WTC11 (cell line): Measurements from ENCODE around the gene KISS1R. TPM values are rescaled to one million over a fixed set of nuclear protein-coding genes. Genes with fewer than 3 reads are reported as not detected.

Experiments
- ATAC-seq: fragments of 200-7000 bp; cut with Tn5 transposase; 2 replicates; pipeline ENCODE4 v1.10.0; 2021; ENCODE audit warnings: mild to moderate bottlenecking, moderate library complexity
- Bru-seq: library from RNA; stranded (reverse); fragments of 400-500 nt; gene quantifications from one replicate; lab custom pipeline; 2021; lab: Mats Ljungman, UMichigan
- CTCF ChIA-PET: fragments of 300-600 bp; sonication (Branson Sonifier 250); formaldehyde crosslinking; loops from one replicate; lab custom pipeline; 2021; ENCODE audit warnings: antibody characterized with exemption; lab: Charles Lee
- POLR2A ChIA-PET: fragments of 350-600 bp; sonication (Branson Sonifier 250); formaldehyde crosslinking; loops from one replicate; lab custom pipeline; 2021; ENCODE audit warnings: antibody characterized with exemption; lab: Charles Lee
- DNase-seq: peaks from one replicate; pipeline ENCODE4 v3.0.0; 2021; ENCODE audit warnings: low spot score
- H3K27ac Mint-ChIP-seq: 2 replicates; pipeline ENCODE4 v1.8.0; 2021; ENCODE audit warnings: mixed read lengths
- H3K27me3 Mint-ChIP-seq: 2 replicates; pipeline ENCODE4 v1.8.0; 2021; ENCODE audit warnings: low read depth, mild to moderate bottlenecking, moderate library complexity, mixed read lengths
- H3K36me3 Mint-ChIP-seq: 2 replicates; pipeline ENCODE4 v1.8.0; 2021; ENCODE audit warnings: mixed read lengths
- H3K4me1 Mint-ChIP-seq: 2 replicates; pipeline ENCODE4 v1.8.0; 2022; ENCODE audit warnings: mixed read lengths
- H3K4me3 Mint-ChIP-seq: 2 replicates; pipeline ENCODE4 v1.8.0; 2021; ENCODE audit warnings: mild to moderate bottlenecking, moderate library complexity, mixed read lengths
- H3K9me3 Mint-ChIP-seq: 2 replicates; pipeline ENCODE4 v1.8.0; 2021; ENCODE audit warnings: mixed read lengths
- ATF1 ChIP-seq: sonication (generic); formaldehyde crosslinking; IDR thresholded peaks from 2 replicates; pipeline ENCODE4 v1.8.1; 2023; ENCODE audit warnings: mild to moderate bottlenecking, moderate library complexity, missing genetic modification reagents
- CREB1 ChIP-seq: sonication (generic); formaldehyde crosslinking; IDR thresholded peaks from 2 replicates; pipeline ENCODE4 v1.8.0; 2023; ENCODE audit warnings: mild to moderate bottlenecking, missing genetic modification reagents
- CREM ChIP-seq: sonication (generic); formaldehyde crosslinking; IDR thresholded peaks from 2 replicates; pipeline ENCODE4 v1.8.1; 2022; ENCODE audit warnings: mild to moderate bottlenecking, missing genetic modification reagents, moderate library complexity
- CTCF ChIP-seq: fragments of 200-600 bp; IDR thresholded peaks from 2 replicates; pipeline ENCODE4 v1.8.0; 2022; ENCODE audit warnings: antibody characterized with exemption
- E2F1 ChIP-seq: sonication (generic); formaldehyde crosslinking; IDR thresholded peaks from 2 replicates; pipeline ENCODE4 v1.8.0; 2022; ENCODE audit warnings: mild to moderate bottlenecking, missing genetic modification reagents
- E2F5 ChIP-seq: sonication (generic); formaldehyde crosslinking; IDR thresholded peaks from 2 replicates; pipeline ENCODE4 v1.8.1; 2022; ENCODE audit warnings: mild to moderate bottlenecking, moderate library complexity, missing genetic modification reagents
- EMX1 ChIP-seq: fragments of 250-450 bp; sonication (Bioruptor Pico); IDR thresholded peaks from 2 replicates; pipeline ENCODE4 v1.8.0; 2021; ENCODE audit warnings: mild to moderate bottlenecking
- ETV6 ChIP-seq: sonication (generic); formaldehyde crosslinking; IDR thresholded peaks from 2 replicates; pipeline ENCODE4 v1.8.1; 2022; ENCODE audit warnings: mild to moderate bottlenecking, missing genetic modification reagents
- FOXK1 ChIP-seq: sonication (generic); formaldehyde crosslinking; IDR thresholded peaks from 2 replicates; pipeline ENCODE4 v1.8.0; 2022; ENCODE audit warnings: mild to moderate bottlenecking, moderate library complexity, missing genetic modification reagents
- FOXP1 ChIP-seq: sonication (generic); formaldehyde crosslinking; IDR thresholded peaks from 2 replicates; pipeline ENCODE4 v1.8.0; 2022; ENCODE audit warnings: missing genetic modification reagents, mild to moderate bottlenecking, moderate library complexity, borderline replicate concordance
- FOXP4 ChIP-seq: sonication (generic); formaldehyde crosslinking; IDR thresholded peaks from 2 replicates; pipeline ENCODE4 v1.8.0; 2022; ENCODE audit warnings: mild to moderate bottlenecking, missing genetic modification reagents
- GTF2I ChIP-seq: fragments of 250-450 bp; sonication (Bioruptor Pico); conservative IDR thresholded peaks from 2 replicates; pipeline ENCODE4 v1.4.0; 2021; ENCODE audit warnings: mild to moderate bottlenecking
- HMGXB4 ChIP-seq: sonication (generic); formaldehyde crosslinking; IDR thresholded peaks from 2 replicates; pipeline ENCODE4 v1.8.1; 2023; ENCODE audit warnings: mild to moderate bottlenecking, moderate library complexity, missing genetic modification reagents
- JAZF1 ChIP-seq: fragments of 250-450 bp; sonication (Bioruptor Pico); IDR thresholded peaks from 2 replicates; pipeline ENCODE4 v1.9.0; 2021; ENCODE audit warnings: moderate library complexity, mild to moderate bottlenecking, inconsistent platforms
- KAT7 ChIP-seq: sonication (generic); formaldehyde crosslinking; IDR thresholded peaks from 2 replicates; pipeline ENCODE4 v1.8.1; 2023; ENCODE audit warnings: missing genetic modification reagents, mild to moderate bottlenecking, borderline replicate concordance
- MLX ChIP-seq: sonication (generic); formaldehyde crosslinking; IDR thresholded peaks from 2 replicates; pipeline ENCODE4 v1.8.1; 2023; ENCODE audit warnings: mild to moderate bottlenecking, missing genetic modification reagents, moderate library complexity
- MXD4 ChIP-seq: fragments of 250-450 bp; sonication (Bioruptor Pico); IDR thresholded peaks from 2 replicates; pipeline ENCODE4 v1.8.0; 2021; ENCODE audit warnings: mild to moderate bottlenecking, moderate library complexity, borderline replicate concordance
- MYBL2 ChIP-seq: sonication (generic); formaldehyde crosslinking; IDR thresholded peaks from 2 replicates; pipeline ENCODE4 v1.8.1; 2023; ENCODE audit warnings: mild to moderate bottlenecking, moderate library complexity, missing genetic modification reagents
- NFE2L1 ChIP-seq: sonication (generic); formaldehyde crosslinking; IDR thresholded peaks from 2 replicates; pipeline ENCODE4 v1.8.1; 2023; ENCODE audit warnings: missing genetic modification reagents
- SP1 ChIP-seq: sonication (generic); formaldehyde crosslinking; conservative IDR thresholded peaks from 2 replicates; pipeline ENCODE4 v1.8.1; 2022; ENCODE audit warnings: missing genetic modification reagents
- TCF7 ChIP-seq: sonication (generic); formaldehyde crosslinking; IDR thresholded peaks from 2 replicates; pipeline ENCODE4 v1.8.0; 2022; ENCODE audit warnings: mild to moderate bottlenecking, low read depth, missing genetic modification reagents, moderate library complexity
- TEAD1 ChIP-seq: sonication (generic); formaldehyde crosslinking; IDR thresholded peaks from 2 replicates; pipeline ENCODE4 v1.8.0; 2022; ENCODE audit warnings: mild to moderate bottlenecking, missing genetic modification reagents
- USF2 ChIP-seq: sonication (generic); formaldehyde crosslinking; IDR thresholded peaks from 2 replicates; pipeline ENCODE4 v1.8.1; 2023; ENCODE audit warnings: mild to moderate bottlenecking, missing genetic modification reagents, moderate library complexity
- ZNF121 ChIP-seq: sonication (generic); formaldehyde crosslinking; IDR thresholded peaks from 2 replicates; pipeline ENCODE4 v1.8.0; 2023; ENCODE audit warnings: missing genetic modification reagents
- ZNF232 ChIP-seq: sonication (generic); formaldehyde crosslinking; IDR thresholded peaks from 2 replicates; pipeline ENCODE4 v1.8.0; 2022; ENCODE audit warnings: mild to moderate bottlenecking, missing genetic modification reagents
- ZNF317 ChIP-seq: sonication (generic); formaldehyde crosslinking; IDR thresholded peaks from 2 replicates; pipeline ENCODE4 v1.8.1; 2023; ENCODE audit warnings: low read depth, mild to moderate bottlenecking, moderate library complexity, missing genetic modification reagents, borderline replicate concordance
- ZNF423 ChIP-seq: fragments of 250-450 bp; sonication (Bioruptor Pico); IDR thresholded peaks from 2 replicates; pipeline ENCODE4 v2.1.2; 2022; ENCODE audit warnings: mild to moderate bottlenecking, moderate library complexity
- long read RNA-seq, 3 experiments: library from RNA in 1 of 3; library from capped mRNA in 1 of 3; library from polyadenylated mRNA in 1 of 3; unstranded in 2 of 3; stranded (forward) in 1 of 3; transcript quantifications; one replicate each; pipeline ENCODE4 v2.0.0, GENCODE V29; 2021
- total RNA-seq: library from RNA; stranded (reverse); gene quantifications from 3 replicates; pipeline ENCODE4 v1.2.3, GENCODE V29; 2021

KISS1R gene
- total RNA-seq (2.9 to 4.4 TPM (median 3.6 TPM) in 3 replicates), Bru-seq, nascent RNA (percentile 22 among the genes with signal in this experiment)
- long read RNA-seq, experiment 1, partial matches to known transcripts: 1 of 4 reads
- long read RNA-seq, experiment 1, other reads (novel, unspliced or antisense): 1 of 4 reads
- long read RNA-seq, experiment 2, partial matches to known transcripts: 4 of 7 reads
- long read RNA-seq, experiment 2, other reads (novel, unspliced or antisense): 1 of 7 reads
- long read RNA-seq, experiment 3: 0 reads

GRCh38 chr19:917323-918151, at the start of gene KISS1R:
KISS1R (plus strand) TSS chr19:917333; CDS start chr19:917503, 170 bp downstream.
- ChIA-PET CTCF (interaction anchor here (1.1 to 2.8 kb wide), 7 partner anchors 46 to 183 kb away, joined by 3 to 18 read pairs (median 9); no protein-coding TSS in a partner anchor), POLR2A (no interaction called here)
- Mint-ChIP-seq H3K9me3 (no peaks in the 10 kb centered on the region), H3K27ac (no peak within 1 kb of the TSS), H3K4me3 (peak within 1 kb of the TSS; percentile 75), H3K4me1 (peaks cover 5% of the 10 kb centered on the region), H3K27me3 (peaks cover 76% of the 10 kb centered on the region), H3K36me3 (no peaks in the 10 kb centered on the region)
- ATAC-seq (peak; percentile 55), DNase-seq (peak; percentile 87)
- peak; percentile 60; the same call in 1 of the 2 replicates for TF ChIP-seq TEAD1
- 0 out of 2 replicates have a peak, but pooled peaks have one; percentile 30 for TF ChIP-seq EMX1 (CRISPR knock-in tag)
- TF ChIP-seq FOXP1: peak; percentile 64; the same call in 1 of the 2 replicates
- peak; percentile 26; the same call in 1 of the 2 replicates for TF ChIP-seq E2F5 (CRISPR knock-in tag)
- 0 out of 2 replicates have a peak, but pooled peaks have one; percentile 48 for TF ChIP-seq ZNF232 (CRISPR knock-in tag)
- TF ChIP-seq NFE2L1 (CRISPR knock-in tag): 0 out of 2 replicates have a peak, but pooled peaks have one; percentile 34
- no peak for TF ChIP-seq USF2 (CRISPR knock-in tag)
- peak; percentile 97 for TF ChIP-seq ZNF121 (CRISPR knock-in tag)
- peak; percentile 76 for TF ChIP-seq FOXK1
- peak; percentile 99 for TF ChIP-seq HMGXB4 (CRISPR knock-in tag)
- TF ChIP-seq CTCF: peak; percentile 35; the same call in 1 of the 2 replicates
- no peak for TF ChIP-seq E2F1 (CRISPR knock-in tag)
- TF ChIP-seq CREB1 (CRISPR knock-in tag): peak; percentile 80; the same call in 1 of the 2 replicates
- TF ChIP-seq ETV6 (CRISPR knock-in tag): peak; percentile 67
- TF ChIP-seq MYBL2: 0 out of 2 replicates have a peak, but pooled peaks have one; percentile 15
- TF ChIP-seq MXD4 (CRISPR knock-in tag): no peak
- peak; percentile 16 for TF ChIP-seq ZNF423 (CRISPR knock-in tag)
- 0 out of 2 replicates have a peak, but pooled peaks have one; percentile 41 for TF ChIP-seq GTF2I (CRISPR knock-in tag)
- 0 out of 2 replicates have a peak, but pooled peaks have one; percentile 37 for TF ChIP-seq ATF1 (CRISPR knock-in tag)
- TF ChIP-seq TCF7 (CRISPR knock-in tag): 0 out of 2 replicates have a peak, but pooled peaks have one; percentile 53
- TF ChIP-seq MLX (CRISPR knock-in tag): no peak
- TF ChIP-seq SP1 (CRISPR knock-in tag): peak; percentile 43; the same call in 1 of the 2 replicates
- TF ChIP-seq JAZF1: no peak
- no peak for TF ChIP-seq KAT7 (CRISPR knock-in tag)
- 0 out of 2 replicates have a peak, but pooled peaks have one; percentile 9 for TF ChIP-seq FOXP4 (CRISPR knock-in tag)
- TF ChIP-seq ZNF317 (CRISPR knock-in tag): 0 out of 2 replicates have a peak, but pooled peaks have one; percentile 5
- TF ChIP-seq CREM: peak; percentile 67; the same call in 1 of the 2 replicates
